ENCODE data around the gene TSBP1. TPM values are rescaled to one million over a fixed set of nuclear protein-coding genes. Genes with fewer than 3 reads are reported as not detected.

Gene TSBP1
- total and polyA plus RNA-seq, 2 of the 13 experiments (the other 11 are each of a cell fraction or from before 2014, with no cell fraction given) = not detected

DNA sequence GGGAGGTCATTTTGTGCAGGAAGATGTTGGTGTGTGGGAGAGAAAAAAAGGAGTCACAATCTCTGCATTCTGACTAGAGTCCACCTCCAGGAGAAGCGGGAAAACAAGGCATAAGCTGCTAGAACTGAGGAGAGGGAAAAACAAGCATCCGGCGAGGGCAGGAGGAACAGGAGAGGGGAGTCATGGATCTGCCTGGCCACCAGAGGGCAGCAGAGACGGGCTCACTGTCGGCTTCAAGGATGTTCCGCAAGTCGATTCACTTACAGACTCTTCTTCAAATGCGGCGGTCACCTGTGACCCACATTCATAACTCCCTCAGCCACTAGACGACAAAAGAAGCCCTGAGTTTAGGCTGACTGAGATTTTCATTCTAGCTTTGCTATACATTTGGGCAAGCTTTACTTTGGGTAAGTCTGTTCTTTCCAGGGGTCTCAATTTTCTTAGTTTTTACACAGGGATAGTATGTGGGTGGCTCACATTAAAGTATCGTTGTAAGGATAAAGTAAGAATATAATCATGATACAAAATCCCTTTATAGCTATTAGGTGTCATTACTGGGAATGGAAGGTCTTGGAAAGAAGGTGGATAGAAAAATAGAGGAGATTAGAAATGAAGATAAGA, 41.8 kb upstream of the TSBP1 start (continued):
- TF ChIP-seq MBD4 (IDR thresholded peaks at IDR 0.05; ENCODE audit: borderline replicate concordance, low read length) (no peak), ZNF260 (CRISPR knock-in tag; IDR thresholded peaks at IDR 0.05; ENCODE audit: borderline replicate concordance, low read depth) (no peak), SP1 (IDR thresholded peaks at IDR 0.05) (no peak), SP1 (CRISPR knock-in tag; IDR thresholded peaks at IDR 0.05) (no peak), MIER3 (CRISPR knock-in tag; IDR thresholded peaks at IDR 0.05; ENCODE audit: borderline replicate concordance) (0 out of 2 replicates have a peak, but pooled peaks have one; percentile 29), PPARG (CRISPR knock-in tag; conservative IDR thresholded peaks at IDR 0.05) (peak; percentile 33; the same call in 1 of the 2 replicates), FOXJ3 (CRISPR knock-in tag; IDR thresholded peaks at IDR 0.05; ENCODE audit: borderline replicate concordance) (no peak), MEIS1 (CRISPR knock-in tag; IDR thresholded peaks at IDR 0.05; ENCODE audit: borderline replicate concordance) (no peak), NR2F1 (CRISPR knock-in tag; IDR thresholded peaks at IDR 0.05) (no peak), SRF (IDR thresholded peaks at IDR 0.05; ENCODE audit: low read depth, low read length) (no peak)
- TF ChIP-seq, protein P1, sequence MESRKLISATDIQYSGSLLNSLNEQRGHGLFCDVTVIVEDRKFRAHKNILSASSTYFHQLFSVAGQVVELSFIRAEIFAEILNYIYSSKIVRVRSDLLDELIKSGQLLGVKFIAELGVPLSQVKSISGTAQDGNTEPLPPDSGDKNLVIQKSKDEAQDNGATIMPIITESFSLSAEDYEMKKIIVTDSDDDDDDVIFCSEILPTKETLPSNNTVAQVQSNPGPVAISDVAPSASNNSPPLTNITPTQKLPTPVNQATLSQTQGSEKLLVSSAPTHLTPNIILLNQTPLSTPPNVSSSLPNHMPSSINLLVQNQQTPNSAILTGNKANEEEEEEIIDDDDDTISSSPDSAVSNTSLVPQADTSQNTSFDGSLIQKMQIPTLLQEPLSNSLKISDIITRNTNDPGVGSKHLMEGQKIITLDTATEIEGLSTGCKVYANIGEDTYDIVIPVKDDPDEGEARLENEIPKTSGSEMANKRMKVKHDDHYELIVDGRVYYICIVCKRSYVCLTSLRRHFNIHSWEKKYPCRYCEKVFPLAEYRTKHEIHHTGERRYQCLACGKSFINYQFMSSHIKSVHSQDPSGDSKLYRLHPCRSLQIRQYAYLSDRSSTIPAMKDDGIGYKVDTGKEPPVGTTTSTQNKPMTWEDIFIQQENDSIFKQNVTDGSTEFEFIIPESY (CRISPR knock-in tag; IDR thresholded peaks at IDR 0.05) = no peak
- TF ChIP-seq, protein P2, sequence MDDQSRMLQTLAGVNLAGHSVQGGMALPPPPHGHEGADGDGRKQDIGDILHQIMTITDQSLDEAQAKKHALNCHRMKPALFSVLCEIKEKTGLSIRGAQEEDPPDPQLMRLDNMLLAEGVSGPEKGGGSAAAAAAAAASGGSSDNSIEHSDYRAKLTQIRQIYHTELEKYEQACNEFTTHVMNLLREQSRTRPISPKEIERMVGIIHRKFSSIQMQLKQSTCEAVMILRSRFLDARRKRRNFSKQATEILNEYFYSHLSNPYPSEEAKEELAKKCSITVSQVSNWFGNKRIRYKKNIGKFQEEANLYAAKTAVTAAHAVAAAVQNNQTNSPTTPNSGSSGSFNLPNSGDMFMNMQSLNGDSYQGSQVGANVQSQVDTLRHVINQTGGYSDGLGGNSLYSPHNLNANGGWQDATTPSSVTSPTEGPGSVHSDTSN (CRISPR knock-in tag; IDR thresholded peaks at IDR 0.05; ENCODE audit: borderline replicate concordance) = no peak
- TF ChIP-seq, protein P3, sequence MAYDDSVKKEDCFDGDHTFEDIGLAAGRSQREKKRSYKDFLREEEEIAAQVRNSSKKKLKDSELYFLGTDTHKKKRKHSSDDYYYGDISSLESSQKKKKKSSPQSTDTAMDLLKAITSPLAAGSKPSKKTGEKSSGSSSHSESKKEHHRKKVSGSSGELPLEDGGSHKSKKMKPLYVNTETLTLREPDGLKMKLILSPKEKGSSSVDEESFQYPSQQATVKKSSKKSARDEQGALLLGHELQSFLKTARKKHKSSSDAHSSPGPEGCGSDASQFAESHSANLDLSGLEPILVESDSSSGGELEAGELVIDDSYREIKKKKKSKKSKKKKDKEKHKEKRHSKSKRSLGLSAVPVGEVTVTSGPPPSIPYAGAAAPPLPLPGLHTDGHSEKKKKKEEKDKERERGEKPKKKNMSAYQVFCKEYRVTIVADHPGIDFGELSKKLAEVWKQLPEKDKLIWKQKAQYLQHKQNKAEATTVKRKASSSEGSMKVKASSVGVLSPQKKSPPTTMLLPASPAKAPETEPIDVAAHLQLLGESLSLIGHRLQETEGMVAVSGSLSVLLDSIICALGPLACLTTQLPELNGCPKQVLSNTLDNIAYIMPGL (CRISPR knock-in tag; IDR thresholded peaks at IDR 0.05; ENCODE audit: borderline replicate concordance in 1 of 2, low read depth in 1 of 2) = peak in 1 of 2 experiments; percentile 49; a peak in 1 of 4 replicates
- TF ChIP-seq, protein P4, sequence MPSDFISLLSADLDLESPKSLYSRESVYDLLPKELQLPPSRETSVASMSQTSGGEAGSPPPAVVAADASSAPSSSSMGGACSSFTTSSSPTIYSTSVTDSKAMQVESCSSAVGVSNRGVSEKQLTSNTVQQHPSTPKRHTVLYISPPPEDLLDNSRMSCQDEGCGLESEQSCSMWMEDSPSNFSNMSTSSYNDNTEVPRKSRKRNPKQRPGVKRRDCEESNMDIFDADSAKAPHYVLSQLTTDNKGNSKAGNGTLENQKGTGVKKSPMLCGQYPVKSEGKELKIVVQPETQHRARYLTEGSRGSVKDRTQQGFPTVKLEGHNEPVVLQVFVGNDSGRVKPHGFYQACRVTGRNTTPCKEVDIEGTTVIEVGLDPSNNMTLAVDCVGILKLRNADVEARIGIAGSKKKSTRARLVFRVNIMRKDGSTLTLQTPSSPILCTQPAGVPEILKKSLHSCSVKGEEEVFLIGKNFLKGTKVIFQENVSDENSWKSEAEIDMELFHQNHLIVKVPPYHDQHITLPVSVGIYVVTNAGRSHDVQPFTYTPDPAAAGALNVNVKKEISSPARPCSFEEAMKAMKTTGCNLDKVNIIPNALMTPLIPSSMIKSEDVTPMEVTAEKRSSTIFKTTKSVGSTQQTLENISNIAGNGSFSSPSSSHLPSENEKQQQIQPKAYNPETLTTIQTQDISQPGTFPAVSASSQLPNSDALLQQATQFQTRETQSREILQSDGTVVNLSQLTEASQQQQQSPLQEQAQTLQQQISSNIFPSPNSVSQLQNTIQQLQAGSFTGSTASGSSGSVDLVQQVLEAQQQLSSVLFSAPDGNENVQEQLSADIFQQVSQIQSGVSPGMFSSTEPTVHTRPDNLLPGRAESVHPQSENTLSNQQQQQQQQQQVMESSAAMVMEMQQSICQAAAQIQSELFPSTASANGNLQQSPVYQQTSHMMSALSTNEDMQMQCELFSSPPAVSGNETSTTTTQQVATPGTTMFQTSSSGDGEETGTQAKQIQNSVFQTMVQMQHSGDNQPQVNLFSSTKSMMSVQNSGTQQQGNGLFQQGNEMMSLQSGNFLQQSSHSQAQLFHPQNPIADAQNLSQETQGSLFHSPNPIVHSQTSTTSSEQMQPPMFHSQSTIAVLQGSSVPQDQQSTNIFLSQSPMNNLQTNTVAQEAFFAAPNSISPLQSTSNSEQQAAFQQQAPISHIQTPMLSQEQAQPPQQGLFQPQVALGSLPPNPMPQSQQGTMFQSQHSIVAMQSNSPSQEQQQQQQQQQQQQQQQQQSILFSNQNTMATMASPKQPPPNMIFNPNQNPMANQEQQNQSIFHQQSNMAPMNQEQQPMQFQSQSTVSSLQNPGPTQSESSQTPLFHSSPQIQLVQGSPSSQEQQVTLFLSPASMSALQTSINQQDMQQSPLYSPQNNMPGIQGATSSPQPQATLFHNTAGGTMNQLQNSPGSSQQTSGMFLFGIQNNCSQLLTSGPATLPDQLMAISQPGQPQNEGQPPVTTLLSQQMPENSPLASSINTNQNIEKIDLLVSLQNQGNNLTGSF (CRISPR knock-in tag; IDR thresholded peaks at IDR 0.05) = no peak
- TF ChIP-seq, protein P5, sequence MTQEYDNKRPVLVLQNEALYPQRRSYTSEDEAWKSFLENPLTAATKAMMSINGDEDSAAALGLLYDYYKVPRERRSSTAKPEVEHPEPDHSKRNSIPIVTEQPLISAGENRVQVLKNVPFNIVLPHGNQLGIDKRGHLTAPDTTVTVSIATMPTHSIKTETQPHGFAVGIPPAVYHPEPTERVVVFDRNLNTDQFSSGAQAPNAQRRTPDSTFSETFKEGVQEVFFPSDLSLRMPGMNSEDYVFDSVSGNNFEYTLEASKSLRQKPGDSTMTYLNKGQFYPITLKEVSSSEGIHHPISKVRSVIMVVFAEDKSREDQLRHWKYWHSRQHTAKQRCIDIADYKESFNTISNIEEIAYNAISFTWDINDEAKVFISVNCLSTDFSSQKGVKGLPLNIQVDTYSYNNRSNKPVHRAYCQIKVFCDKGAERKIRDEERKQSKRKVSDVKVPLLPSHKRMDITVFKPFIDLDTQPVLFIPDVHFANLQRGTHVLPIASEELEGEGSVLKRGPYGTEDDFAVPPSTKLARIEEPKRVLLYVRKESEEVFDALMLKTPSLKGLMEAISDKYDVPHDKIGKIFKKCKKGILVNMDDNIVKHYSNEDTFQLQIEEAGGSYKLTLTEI (CRISPR knock-in tag; conservative IDR thresholded peaks at IDR 0.05) = no peak

Measured in HepG2 (cell line).